Endometrial microvascular endothelial cells (primary cell): ENCODE results near the gene HOXD8. TPM values are rescaled to one million over a fixed set of nuclear protein-coding genes. Genes with fewer than 3 reads are reported as not detected.

Source experiments
- in situ Hi-C: cut with HindIII; loops from 2 replicates; pipeline ENCODE4 v1.10.0; 2017; ENCODE audit warnings: low sequenced_read_pairs, low pct_unique_long_range_greater_than_20kb; ENCODE audit errors: inconsistent ontology term
- total RNA-seq: library from RNA; depleted of rRNA; stranded (reverse); fragments of >200 nt; gene quantifications from one replicate; pipeline ENCODE4 v1.2.3, GENCODE V29; 2015; ENCODE audit errors: inconsistent ontology term

Gene HOXD8
- total RNA-seq, 1 donor from 2014 or later, result 41.0 TPM

GRCh38 chr2:176134035-176134434, 4.5 kb downstream of the HOXD8 start:
- in situ Hi-C loops, result no loop called here

GRCh38 chr2:176135035-176135440, 5.5 kb downstream of the HOXD8 start:
- in situ Hi-C loops, result no loop called here

GRCh38 chr2:176136374-176137251, 7.1 kb downstream of the HOXD8 start:
- in situ Hi-C loops, result no loop called here

- in situ Hi-C loops, result no loop called here
These were observed 7.7 kb downstream of the HOXD8 start for GRCh38 chr2:176137252-176137580.

- in situ Hi-C loops, result no loop called here
These were observed 8.4 kb downstream of the HOXD8 start for GRCh38 chr2:176137906-176138305.

- in situ Hi-C loops, result no loop called here
These were observed 9.0 kb downstream of the HOXD8 start for GRCh38 chr2:176138526-176138922.

GRCh38 chr2:176138923-176139660, 9.6 kb downstream of the HOXD8 start:
- in situ Hi-C loops, result no loop called here

GRCh38 chr2:176139661-176140512, 10.4 kb downstream of the HOXD8 start:
- in situ Hi-C loops, result no loop called here

- in situ Hi-C loops, result no loop called here
These were observed 11.2 kb downstream of the HOXD8 start for GRCh38 chr2:176140513-176141317.

GRCh38 chr2:176142281-176142680, 12.8 kb downstream of the HOXD8 start:
- in situ Hi-C loops, result no loop called here

GRCh38 chr2:176145085-176145969, 15.8 kb downstream of the HOXD8 start:
- in situ Hi-C loops, result no loop called here

GRCh38 chr2:176146101-176146500, 16.6 kb downstream of the HOXD8 start:
- in situ Hi-C loops, result no loop called here

- in situ Hi-C loops, result no loop called here
These were observed 17.1 kb downstream of the HOXD8 start for GRCh38 chr2:176146645-176147044.

GRCh38 chr2:176147210-176147799, 17.8 kb downstream of the HOXD8 start:
- in situ Hi-C loops, result no loop called here

- in situ Hi-C loops, result no loop called here
These were observed 18.4 kb downstream of the HOXD8 start for GRCh38 chr2:176147800-176148496.

- in situ Hi-C loops, result no loop called here
These were observed 19.4 kb downstream of the HOXD8 start for GRCh38 chr2:176148751-176149421.
